ENCODE data around the gene IDI1. TPM values are rescaled to one million over a fixed set of nuclear protein-coding genes. Genes with fewer than 3 reads are reported as not detected.
A peak's percentile ranks its signal among the peaks of the same experiment; 100 is the strongest.
"Not testable (repeated sequence)": the region's sequence is repeated elsewhere in the genome, so short reads cannot be mapped to it uniquely, and the experiment has no call there.

The IDI1 gene
- total and polyA plus RNA-seq, 7 experiments from 2014 or later, result 23.4 to 159 (median 34.6) TPM

GRCh38 chr10:1043532-1043995 is 5.4 kb downstream of the IDI1 start:
- DNase-seq, result peak in 7 of 9 donors; percentile 22 to 51 (median 35)
- H3K27ac Mint-ChIP-seq, result peak overlapping the region; percentile 68 to 96 (median 88)
- POLR2A ChIA-PET, result interaction anchor here (0.6 to 1.9 kb wide), 7 partner anchors 9 to 83 kb away, joined by 3 to 5 read pairs (median 3); no protein-coding TSS in a partner anchor
- H3K4me1 Mint-ChIP-seq, result peaks cover 30 to 45% (median 42%) of the 10 kb centered on the region in 7 donors
- Histone ChIP-seq H3K4me1 (ENCODE audit: control insufficient read depth in 2 of 2, insufficient read depth in 2 of 2, low read length in 2 of 2) (peaks cover 27% of the 10 kb centered on the region in 2 donors), H3K9me3 (ENCODE audit: control insufficient read depth in 2 of 3, low read length in 3 of 3) (no peaks in the 10 kb centered on the region), H3K4me3 (ENCODE audit: low read length) (peak overlapping the region; percentile 30), H3K27ac (ENCODE audit: low read depth, low read length) (peak overlapping the region; percentile 54), H3K36me3 (ENCODE audit: control insufficient read depth in 2 of 3, insufficient read depth in 3 of 3, low read length in 3 of 3) (peaks cover 0 to 19% (median 4%) of the 10 kb centered on the region in 3 experiments), H3K27me3 (ENCODE audit: control insufficient read depth in 2 of 2, insufficient read depth in 2 of 2, low read length in 2 of 2) (no peaks in the 10 kb centered on the region)
- ATAC-seq, result peak; percentile 49
- CTCF ChIA-PET, result no interaction called here
- H3K27me3 Mint-ChIP-seq, result no peaks in the 10 kb centered on the region
- intact Hi-C loops (cut with micrococcal nuclease), result loop anchor here (2.0 to 10.0 kb wide), 2 partner anchors 13 to 559 kb away; partner anchors contain the start of gene WDR37 (in 1 of the 2)
- H3K9me3 Mint-ChIP-seq, result peaks cover 0 to 2% (median 0%) of the 10 kb centered on the region in 11 donors
- peak overlapping the region; percentile 70 to 86 (median 82) for H3K4me3 Mint-ChIP-seq
- peaks cover 4 to 30% (median 6%) of the 10 kb centered on the region in 5 donors for H3K36me3 Mint-ChIP-seq

DNA sequence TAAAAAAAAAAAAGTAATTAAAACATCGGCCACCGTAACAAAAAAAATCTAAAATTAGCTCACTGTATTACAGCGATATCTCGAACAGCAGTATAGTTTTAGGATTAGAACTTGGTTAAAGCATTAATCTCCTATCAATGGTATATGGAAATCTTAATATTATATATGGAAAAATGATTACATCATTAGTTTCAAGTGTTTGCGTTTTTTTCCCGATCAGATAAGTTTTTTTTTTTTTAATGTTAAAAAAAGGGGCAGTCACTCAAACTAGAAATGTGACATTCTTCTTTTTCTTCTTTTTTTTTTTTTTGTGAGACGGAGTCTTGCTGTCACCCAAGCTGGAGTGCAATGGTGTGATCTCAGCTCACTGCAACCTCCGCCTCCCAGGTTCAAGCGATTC is 7.4 kb downstream of the IDI1 start:
- Mint-ChIP-seq H3K27ac (peak overlapping the region in 1 of 9 donors; percentile 36), H3K36me3 (peaks cover 4 to 27% (median 15%) of the 10 kb centered on the region in 5 donors), H3K27me3 (no peaks in the 10 kb centered on the region), H3K4me3 (no peak overlapping the region), H3K9me3 (no peaks in the 10 kb centered on the region), H3K4me1 (peaks cover 24 to 42% (median 30%) of the 10 kb centered on the region in 7 donors)
- Histone ChIP-seq H3K4me1 (ENCODE audit: control insufficient read depth in 2 of 2, insufficient read depth in 2 of 2, low read length in 2 of 2) (peaks cover 19% of the 10 kb centered on the region in 2 donors), H3K27me3 (ENCODE audit: control insufficient read depth in 2 of 2, insufficient read depth in 2 of 2, low read length in 2 of 2) (no peaks in the 10 kb centered on the region), H3K36me3 (ENCODE audit: control insufficient read depth in 2 of 3, insufficient read depth in 3 of 3, low read length in 3 of 3) (peaks cover 0 to 19% (median 4%) of the 10 kb centered on the region in 3 experiments), H3K4me3 (ENCODE audit: low read length) (no peak overlapping the region), H3K27ac (ENCODE audit: low read depth, low read length) (no peak overlapping the region), H3K9me3 (ENCODE audit: control insufficient read depth in 2 of 3, low read length in 3 of 3) (no peaks in the 10 kb centered on the region)
- no peak for DNase-seq
- intact Hi-C loops (cut with micrococcal nuclease), result loop anchor here in 1 of 2 donors (10.0 kb wide), 1 partner anchor 557 kb away; no protein-coding TSS in a partner anchor
- no peak for ATAC-seq
- CTCF ChIA-PET, result no interaction called here
- POLR2A ChIA-PET, result interaction anchor here (0.9 kb wide), 1 partner anchor 13 kb away, joined by 3 read pairs; no protein-coding TSS in a partner anchor

DNA sequence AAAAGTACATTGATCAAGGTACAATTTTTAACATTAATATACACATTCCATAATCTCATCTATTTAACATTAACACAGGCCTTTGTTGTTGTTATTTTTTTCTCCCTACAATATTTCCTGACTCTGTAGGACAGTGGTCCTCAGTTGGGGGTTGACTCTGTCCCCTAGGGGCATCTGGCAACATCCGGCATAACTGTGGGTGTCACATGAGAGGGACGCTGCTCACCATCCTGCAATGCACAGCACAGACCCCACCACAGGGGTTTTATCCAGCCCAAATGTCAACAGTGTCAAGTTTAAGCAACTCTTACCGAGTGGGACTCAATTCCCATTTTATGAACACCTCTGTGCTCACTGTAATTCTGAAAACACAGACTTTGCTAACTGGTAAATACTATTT is 8.8 kb downstream of the IDI1 start:
- POLR2A ChIA-PET, result no interaction called here

DNA sequence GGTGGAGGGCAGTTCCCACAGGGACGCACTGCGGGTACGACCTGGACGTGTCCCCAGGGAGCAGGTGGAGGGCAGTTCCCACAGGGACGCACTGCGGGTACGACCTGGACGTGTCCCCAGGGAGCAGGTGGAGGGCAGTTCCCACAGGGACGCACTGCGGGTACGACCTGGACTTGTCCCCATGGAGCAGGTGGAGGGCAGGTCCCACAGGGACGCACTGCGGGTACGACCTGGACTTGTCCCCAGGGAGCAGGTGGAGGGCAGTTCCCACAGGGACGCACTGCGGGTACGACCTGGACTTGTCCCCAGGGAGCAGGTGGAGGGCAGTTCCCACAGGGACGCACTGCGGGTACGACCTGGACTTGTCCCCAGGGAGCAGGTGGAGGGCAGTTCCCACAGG is 10.2 kb downstream of the IDI1 start:
- peaks cover 0 to 19% (median 4%) of the 10 kb centered on the region in 3 experiments for H3K36me3 ChIP-seq (ENCODE audit: control insufficient read depth in 2 of 3, insufficient read depth in 3 of 3, low read length in 3 of 3)
- peaks cover 4 to 22% (median 15%) of the 10 kb centered on the region in 5 donors for H3K36me3 Mint-ChIP-seq
- H3K4me3 Mint-ChIP-seq; POLR2A ChIA-PET; H3K27me3 Mint-ChIP-seq; H3K4me3 ChIP-seq (ENCODE audit: low read length); H3K9me3 Mint-ChIP-seq; H3K27ac ChIP-seq (ENCODE audit: low read depth, low read length); H3K27ac Mint-ChIP-seq; H3K9me3 ChIP-seq (ENCODE audit: control insufficient read depth in 2 of 3, low read length in 3 of 3); CTCF ChIA-PET; ATAC-seq; intact Hi-C loops (cut with micrococcal nuclease); DNase-seq; H3K27me3 ChIP-seq (ENCODE audit: control insufficient read depth in 2 of 2, insufficient read depth in 2 of 2, low read length in 2 of 2); H3K4me1 ChIP-seq (ENCODE audit: control insufficient read depth in 2 of 2, insufficient read depth in 2 of 2, low read length in 2 of 2): not testable (repeated sequence)
- peaks cover 5 to 17% (median 8%) of the 10 kb centered on the region in 7 donors for H3K4me1 Mint-ChIP-seq

More for the DNA sequence above, 8.8 kb downstream of the IDI1 start:
- H3K27me3 ChIP-seq (ENCODE audit: control insufficient read depth in 2 of 2, insufficient read depth in 2 of 2, low read length in 2 of 2), result no peaks in the 10 kb centered on the region
- H3K4me3 ChIP-seq (ENCODE audit: low read length), result no peak overlapping the region
- Mint-ChIP-seq H3K36me3 (peaks cover 4 to 25% (median 15%) of the 10 kb centered on the region in 5 donors), H3K27ac (peak overlapping the region in 3 of 9 donors; percentile 63 to 72 (median 65)), H3K4me1 (peaks cover 16 to 30% (median 22%) of the 10 kb centered on the region in 7 donors), H3K27me3 (no peaks in the 10 kb centered on the region), H3K4me3 (no peak overlapping the region), H3K9me3 (no peaks in the 10 kb centered on the region)
- no peaks in the 10 kb centered on the region for H3K9me3 ChIP-seq (ENCODE audit: control insufficient read depth in 2 of 3, low read length in 3 of 3)
- DNase-seq, result no peak
- H3K27ac ChIP-seq (ENCODE audit: low read depth, low read length), result no peak overlapping the region
- intact Hi-C loops (cut with micrococcal nuclease), result loop anchor here in 1 of 2 donors (10.0 kb wide), 1 partner anchor 555 kb away; no protein-coding TSS in a partner anchor
- no peak for ATAC-seq
- H3K36me3 ChIP-seq (ENCODE audit: control insufficient read depth in 2 of 3, insufficient read depth in 3 of 3, low read length in 3 of 3), result peaks cover 0 to 19% (median 4%) of the 10 kb centered on the region in 3 experiments
- H3K4me1 ChIP-seq (ENCODE audit: control insufficient read depth in 2 of 2, insufficient read depth in 2 of 2, low read length in 2 of 2), result peaks cover 10 to 13% of the 10 kb centered on the region in 2 donors
- CTCF ChIA-PET, result no interaction called here

- H3K27ac Mint-ChIP-seq, result no peak overlapping the region
- H3K9me3 Mint-ChIP-seq, result peaks cover 0 to 2% (median 0%) of the 10 kb centered on the region in 11 donors
- ATAC-seq (no peak), DNase-seq (no peak)
- Histone ChIP-seq H3K4me1 (ENCODE audit: control insufficient read depth in 2 of 2, insufficient read depth in 2 of 2, low read length in 2 of 2) (no peaks in the 10 kb centered on the region), H3K4me3 (ENCODE audit: low read length) (no peak overlapping the region), H3K27me3 (ENCODE audit: control insufficient read depth in 2 of 2, insufficient read depth in 2 of 2, low read length in 2 of 2) (no peaks in the 10 kb centered on the region), H3K36me3 (ENCODE audit: control insufficient read depth in 2 of 3, insufficient read depth in 3 of 3, low read length in 3 of 3) (peaks cover 0 to 19% (median 0%) of the 10 kb centered on the region in 3 experiments), H3K27ac (ENCODE audit: low read depth, low read length) (no peak overlapping the region), H3K9me3 (ENCODE audit: control insufficient read depth in 2 of 3, low read length in 3 of 3) (no peaks in the 10 kb centered on the region)
- ChIA-PET CTCF (no interaction called here), POLR2A (interaction anchor here (1.1 kb wide), 1 partner anchor 12 kb away, joined by 6 read pairs; the partner anchor contains the start of gene IDI1)
- H3K27me3 Mint-ChIP-seq, result no peaks in the 10 kb centered on the region
- peaks cover 0 to 9% (median 0%) of the 10 kb centered on the region in 7 donors for H3K4me1 Mint-ChIP-seq
- intact Hi-C loops (cut with micrococcal nuclease), result no loop called here
- peaks cover 0 to 26% (median 9%) of the 10 kb centered on the region in 5 donors for H3K36me3 Mint-ChIP-seq
- H3K4me3 Mint-ChIP-seq, result no peak overlapping the region
Observed at GRCh38 chr10:1037098-1037497, 11.8 kb downstream of the IDI1 start.

GRCh38 chr10:1036341-1036791 is 12.6 kb downstream of the IDI1 start:
- ATAC-seq (peak; percentile 27), DNase-seq (no peak)
- no peak overlapping the region for H3K4me3 ChIP-seq (ENCODE audit: low read length)
- no peak overlapping the region for H3K27ac Mint-ChIP-seq
- H3K4me1 Mint-ChIP-seq, result peaks cover 0 to 9% (median 0%) of the 10 kb centered on the region in 7 donors
- H3K27me3 Mint-ChIP-seq, result no peaks in the 10 kb centered on the region
- H3K27me3 ChIP-seq (ENCODE audit: control insufficient read depth in 2 of 2, insufficient read depth in 2 of 2, low read length in 2 of 2), result no peaks in the 10 kb centered on the region
- H3K4me1 ChIP-seq (ENCODE audit: control insufficient read depth in 2 of 2, insufficient read depth in 2 of 2, low read length in 2 of 2), result no peaks in the 10 kb centered on the region
- H3K27ac ChIP-seq (ENCODE audit: low read depth, low read length), result no peak overlapping the region
- CTCF ChIA-PET, result no interaction called here
- intact Hi-C loops (cut with micrococcal nuclease), result no loop called here
- peaks cover 0 to 2% (median 0%) of the 10 kb centered on the region in 11 donors for H3K9me3 Mint-ChIP-seq
- POLR2A ChIA-PET, result interaction anchor here (1.1 kb wide), 1 partner anchor 12 kb away, joined by 6 read pairs; the partner anchor contains the start of gene IDI1
- H3K36me3 Mint-ChIP-seq, result peaks cover 0 to 25% (median 9%) of the 10 kb centered on the region in 5 donors
- no peaks in the 10 kb centered on the region for H3K9me3 ChIP-seq (ENCODE audit: control insufficient read depth in 2 of 3, low read length in 3 of 3)
- H3K4me3 Mint-ChIP-seq, result no peak overlapping the region
- peaks cover 0 to 18% (median 0%) of the 10 kb centered on the region in 3 experiments for H3K36me3 ChIP-seq (ENCODE audit: control insufficient read depth in 2 of 3, insufficient read depth in 3 of 3, low read length in 3 of 3)

Data from naive thymus-derived CD4-positive, alpha-beta T cell (primary cell).